GM23248 (cell line): ENCODE results near the gene ZNF639. TPM values are rescaled to one million over a fixed set of nuclear protein-coding genes. Genes with fewer than 3 reads are reported as not detected.

Source experiments
- DNase-seq: peaks from one replicate; pipeline ENCODE4 v3.0.0-alpha.2; 2015
- H2AFZ ChIP-seq: fragments of 200-600 bp; sonication (generic); 2 replicates; pipeline ENCODE4 v1.6.1; 2016; ENCODE audit warnings: antibody characterized with exemption
- H3F3A ChIP-seq: fragments of 200-600 bp; sonication (generic); 2 replicates; pipeline ENCODE4 v1.6.1; 2016; ENCODE audit warnings: mild to moderate bottlenecking, antibody characterized with exemption, mixed run types; ENCODE audit not compliant: insufficient read depth
- H3K27ac ChIP-seq: fragments of 200-600 bp; sonication (generic); 2 replicates; pipeline ENCODE4 v1.5.1; 2016; ENCODE audit warnings: mild to moderate bottlenecking
- H3K27me3 ChIP-seq: fragments of 200-600 bp; sonication (generic); replicated peaks from 2 replicates; pipeline ENCODE4 v1.6.1; 2016; ENCODE audit warnings: mild to moderate bottlenecking; ENCODE audit not compliant: insufficient read depth
- H3K36me3 ChIP-seq: fragments of 200-600 bp; sonication (generic); 2 replicates; pipeline ENCODE4 v1.6.1; 2016; ENCODE audit warnings: low read depth, mild to moderate bottlenecking
- H3K4me1 ChIP-seq: fragments of 200-600 bp; sonication (generic); 2 replicates; pipeline ENCODE4 v1.6.1; 2016; ENCODE audit warnings: mild to moderate bottlenecking; ENCODE audit not compliant: insufficient read depth
- H3K4me2 ChIP-seq: fragments of 200-600 bp; sonication (generic); one replicate; pipeline ENCODE4 v1.6.1; 2016; ENCODE audit warnings: mild to moderate bottlenecking; ENCODE audit not compliant: unreplicated experiment
- H3K4me3 ChIP-seq: fragments of 200-600 bp; sonication (generic); 2 replicates; pipeline ENCODE4 v1.5.1; 2016; ENCODE audit warnings: mild to moderate bottlenecking
- H3K79me2 ChIP-seq: fragments of 200-600 bp; sonication (generic); 2 replicates; pipeline ENCODE4 v1.6.1; 2016; ENCODE audit warnings: mild to moderate bottlenecking; ENCODE audit not compliant: insufficient read depth
- H3K9ac ChIP-seq: fragments of 200-600 bp; sonication (generic); 2 replicates; pipeline ENCODE4 v1.6.1; 2016; ENCODE audit warnings: mild to moderate bottlenecking
- H3K9me2 ChIP-seq: fragments of 200-600 bp; sonication (generic); 2 replicates; pipeline ENCODE4 v1.6.1; 2016; ENCODE audit warnings: mixed run types, mild to moderate bottlenecking, moderate library complexity; ENCODE audit not compliant: insufficient read depth
- H3K9me3 ChIP-seq: fragments of 200-600 bp; sonication (generic); one replicate; pipeline ENCODE4 v1.6.1; 2017; ENCODE audit warnings: low read depth
- H4K20me1 ChIP-seq: fragments of 200-600 bp; sonication (generic); 2 replicates; pipeline ENCODE4 v1.6.0; 2016; ENCODE audit not compliant: insufficient read depth
- EZH2 ChIP-seq: fragments of 200-600 bp; sonication (generic); IDR thresholded peaks from 2 replicates; pipeline ENCODE4 v1.6.1; 2018; ENCODE audit warnings: antibody characterized with exemption, mild to moderate bottlenecking; ENCODE audit not compliant: insufficient read depth, poor library complexity, severe bottlenecking
- EZH2phosphoT487 ChIP-seq: fragments of 200-600 bp; sonication (generic); IDR thresholded peaks from 2 replicates; pipeline ENCODE4 v1.6.1; 2018; ENCODE audit warnings: antibody characterized with exemption, moderate library complexity, mild to moderate bottlenecking, low read depth; ENCODE audit not compliant: insufficient read depth
- WGBS, 2 experiments: methylation state at CpG; one replicate each; pipeline ENCODE4 v1.1.6; 2015 to 2017; ENCODE audit warnings: low lambda C conversion rate in 2 of 2, low coverage in 1 of 2; ENCODE audit errors: missing lambda C conversion rate in 2 of 2; 5-methylcytosine and 5-hydroxymethylcytosine counted together
- in situ Hi-C: fragments of 300-500 bp; cut with MboI; formaldehyde crosslinking; loops from 2 replicates; pipeline ENCODE4 v1.15.0; 2020
- polyA plus RNA-seq: library from polyadenylated mRNA; unstranded; fragments of >200 nt; fragmentation: Nextera tagmentation; extraction: Ambion mirVana; gene quantifications from 2 replicates; pipeline ENCODE4 v1.2.1, GENCODE V29; 2016
- total RNA-seq: library from RNA; depleted of rRNA; stranded (reverse); fragments of >200 nt; shearing (Covaris generic); gene quantifications from 2 replicates; pipeline ENCODE4 v1.2.3, GENCODE V29; 2014

Gene ZNF639
- total and polyA plus RNA-seq, 2 experiments from 2014 or later: 27.9 to 68.0 TPM

- H2AFZ ChIP-seq: peak overlapping the region; percentile 99
Observed at GRCh38 chr3:179324270-179324754, 1.5 kb downstream of the ZNF639 start.

GRCh38 chr3:179330438-179330837 lies 7.6 kb downstream of the ZNF639 start:
- Histone ChIP-seq H3K36me3 (peaks cover 77% of the 10 kb centered on the region), H3K27ac (no peak overlapping the region), H3K9ac (no peak overlapping the region), H3K4me1 (no peaks in the 10 kb centered on the region), H4K20me1 (no peaks in the 10 kb centered on the region), H2AFZ (no peak overlapping the region), H3F3A (no peaks in the 10 kb centered on the region), H3K4me2 (no peak overlapping the region), H3K9me3 (no peaks in the 10 kb centered on the region), H3K9me2 (no peaks in the 10 kb centered on the region), H3K27me3 (no peaks in the 10 kb centered on the region), H3K79me2 (peaks cover 94% of the 10 kb centered on the region), H3K4me3 (no peak overlapping the region)
- peak; percentile 16 for DNase-seq
- WGBS, 2 experiments: 93 to 97% methylated on average over 1 of the region's 1 CpG
- in situ Hi-C loops: no loop called here
- TF ChIP-seq EZH2phosphoT487 (no peak), EZH2 (no peak)

More at GRCh38 chr3:179324270-179324754, 1.5 kb downstream of the ZNF639 start:
- DNase-seq: peak; percentile 81
- Histone ChIP-seq H3K36me3 (peaks cover 25% of the 10 kb centered on the region), H3K9me2 (no peaks in the 10 kb centered on the region), H3K27me3 (no peaks in the 10 kb centered on the region), H3F3A (peaks cover 34% of the 10 kb centered on the region), H4K20me1 (no peaks in the 10 kb centered on the region), H3K27ac (peak overlapping the region; percentile 94), H3K4me1 (peaks cover 21% of the 10 kb centered on the region), H3K9ac (peak overlapping the region; percentile 97), H3K4me3 (peak overlapping the region; percentile 89), H3K9me3 (no peaks in the 10 kb centered on the region), H3K79me2 (peaks cover 57% of the 10 kb centered on the region), H3K4me2 (peak overlapping the region; percentile 96)
- WGBS, 2 experiments: 4% methylated on average over 8 of the region's 8 CpGs
- TF ChIP-seq EZH2phosphoT487: no peak
- no peak for TF ChIP-seq EZH2
- in situ Hi-C loops: loop anchor here (25.0 kb wide), 1 partner anchor 887 kb away; no protein-coding TSS in a partner anchor

GRCh38 chr3:179332240-179332639 lies 9.4 kb downstream of the ZNF639 start:
- Histone ChIP-seq H3K4me2 (no peak overlapping the region), H3F3A (no peaks in the 10 kb centered on the region), H3K27me3 (no peaks in the 10 kb centered on the region), H3K9me3 (no peaks in the 10 kb centered on the region), H2AFZ (no peak overlapping the region), H3K9me2 (no peaks in the 10 kb centered on the region), H3K4me1 (no peaks in the 10 kb centered on the region), H3K27ac (no peak overlapping the region), H3K36me3 (peaks cover 86% of the 10 kb centered on the region), H4K20me1 (no peaks in the 10 kb centered on the region), H3K4me3 (no peak overlapping the region), H3K9ac (no peak overlapping the region), H3K79me2 (peaks cover 83% of the 10 kb centered on the region)
- no peak for DNase-seq
- in situ Hi-C loops: no loop called here
- no peak for TF ChIP-seq EZH2
- TF ChIP-seq EZH2phosphoT487: no peak
- WGBS, 2 experiments: 94 to 100% methylated on average over 4 of the region's 4 CpGs

- H3K9me3 ChIP-seq: no peaks in the 10 kb centered on the region
- 82 to 85% methylated on average over 2 of the region's 2 CpGs for WGBS, 2 experiments
Observed at GRCh38 chr3:179333084-179333483, 10.3 kb downstream of the ZNF639 start.

More at GRCh38 chr3:179333084-179333483, 10.3 kb downstream of the ZNF639 start:
- H3K4me1 ChIP-seq: no peaks in the 10 kb centered on the region
- H2AFZ ChIP-seq: no peak overlapping the region
- in situ Hi-C loops: no loop called here
- TF ChIP-seq EZH2phosphoT487: no peak
- no peak for TF ChIP-seq EZH2
- no peaks in the 10 kb centered on the region for H3K27me3 ChIP-seq
- H3K79me2 ChIP-seq: peaks cover 74% of the 10 kb centered on the region
- H3K4me2 ChIP-seq: no peak overlapping the region
- no peak for DNase-seq
- H3K36me3 ChIP-seq: peaks cover 79% of the 10 kb centered on the region
- no peak overlapping the region for H3K9ac ChIP-seq
- no peak overlapping the region for H3K4me3 ChIP-seq
- no peaks in the 10 kb centered on the region for H3K9me2 ChIP-seq
- no peak overlapping the region for H3K27ac ChIP-seq
- no peaks in the 10 kb centered on the region for H4K20me1 ChIP-seq
- H3F3A ChIP-seq: no peaks in the 10 kb centered on the region
